NCI-H2171 treated with DMSO at 0.1 percent for 48 hours (cell line): ENCODE measurements around the gene CSRP3.
A peak's percentile ranks its signal among the peaks of the same experiment; 100 is the strongest.

Source experiments
- DNase-seq: peaks from one replicate; lab custom pipeline; 2025; lab: John Stamatoyannopoulos, UW

Gene CSRP3

GRCh38 chr11:19201737-19202605, at the start of gene CSRP3:
Gene CSRP3 (minus strand): TSS chr11:19201983. CDS start chr11:19192448, 9,535 bp downstream.
- no peak for DNase-seq

GRCh38 chr11:19251577-19251976, 49.8 kb upstream of the CSRP3 start:
- DNase-seq = no peak

GRCh38 chr11:19246816-19247215, 45.0 kb upstream of the CSRP3 start:
- no peak for DNase-seq

- DNase-seq = no peak
These were observed 43.6 kb upstream of the CSRP3 start for GRCh38 chr11:19245351-19245750.

GRCh38 chr11:19244621-19245020, 42.8 kb upstream of the CSRP3 start:
- no peak for DNase-seq

- no peak for DNase-seq
These were observed 42.3 kb upstream of the CSRP3 start for GRCh38 chr11:19244084-19244483.

GRCh38 chr11:19243613-19244012, 41.8 kb upstream of the CSRP3 start:
- DNase-seq = no peak

- no peak for DNase-seq
These were observed 41.4 kb upstream of the CSRP3 start for GRCh38 chr11:19243143-19243542.

GRCh38 chr11:19242179-19242932, 40.6 kb upstream of the CSRP3 start:
- DNase-seq = no peak

GRCh38 chr11:19241260-19242178, 39.7 kb upstream of the CSRP3 start:
- DNase-seq = no peak

- peak; percentile 79 for DNase-seq
These were observed 38.9 kb upstream of the CSRP3 start, which contains the start of gene E2F8 for GRCh38 chr11:19240420-19241259. Gene E2F8 (minus strand): TSS chr11:19240945. CDS start chr11:19240121, 824 bp downstream.

- DNase-seq = no peak
These were observed 37.3 kb upstream of the CSRP3 start for GRCh38 chr11:19239039-19239438.

- no peak for DNase-seq
These were observed 36.0 kb upstream of the CSRP3 start for GRCh38 chr11:19237813-19238212.

- DNase-seq = no peak
These were observed 35.6 kb upstream of the CSRP3 start for GRCh38 chr11:19237381-19237780.

GRCh38 chr11:19234231-19234817, 32.5 kb upstream of the CSRP3 start:
- DNase-seq = no peak

- DNase-seq = no peak
These were observed 31.2 kb upstream of the CSRP3 start for GRCh38 chr11:19232910-19233503.

GRCh38 chr11:19229671-19230070, 27.9 kb upstream of the CSRP3 start:
- DNase-seq = no peak

GRCh38 chr11:19228968-19229367, 27.2 kb upstream of the CSRP3 start:
- DNase-seq = no peak

GRCh38 chr11:19226378-19227195, 24.8 kb upstream of the CSRP3 start:
- no peak for DNase-seq
